Hematopoietic multipotent progenitor cell (in vitro differentiated cells): ENCODE data around the gene FMNL1. TPM values are rescaled to one million over a fixed set of nuclear protein-coding genes. Genes with fewer than 3 reads are reported as not detected.
"Not testable (repeated sequence)": the region's sequence is repeated elsewhere in the genome, so short reads cannot be mapped to it uniquely, and the experiment has no call there.

Experiments used
- DNase-seq, 3 donors: peaks; one replicate each; pipeline ENCODE4 v3.0.0-alpha.2; 2011 to 2015; ENCODE audit warnings: low read depth in 2 of 3, low spot score in 2 of 3
- total RNA-seq: library from RNA; depleted of rRNA; stranded (reverse); fragments of >200 nt; gene quantifications from one replicate; pipeline ENCODE4 v1.2.3, GENCODE V29; 2012

The FMNL1 gene, protein sequence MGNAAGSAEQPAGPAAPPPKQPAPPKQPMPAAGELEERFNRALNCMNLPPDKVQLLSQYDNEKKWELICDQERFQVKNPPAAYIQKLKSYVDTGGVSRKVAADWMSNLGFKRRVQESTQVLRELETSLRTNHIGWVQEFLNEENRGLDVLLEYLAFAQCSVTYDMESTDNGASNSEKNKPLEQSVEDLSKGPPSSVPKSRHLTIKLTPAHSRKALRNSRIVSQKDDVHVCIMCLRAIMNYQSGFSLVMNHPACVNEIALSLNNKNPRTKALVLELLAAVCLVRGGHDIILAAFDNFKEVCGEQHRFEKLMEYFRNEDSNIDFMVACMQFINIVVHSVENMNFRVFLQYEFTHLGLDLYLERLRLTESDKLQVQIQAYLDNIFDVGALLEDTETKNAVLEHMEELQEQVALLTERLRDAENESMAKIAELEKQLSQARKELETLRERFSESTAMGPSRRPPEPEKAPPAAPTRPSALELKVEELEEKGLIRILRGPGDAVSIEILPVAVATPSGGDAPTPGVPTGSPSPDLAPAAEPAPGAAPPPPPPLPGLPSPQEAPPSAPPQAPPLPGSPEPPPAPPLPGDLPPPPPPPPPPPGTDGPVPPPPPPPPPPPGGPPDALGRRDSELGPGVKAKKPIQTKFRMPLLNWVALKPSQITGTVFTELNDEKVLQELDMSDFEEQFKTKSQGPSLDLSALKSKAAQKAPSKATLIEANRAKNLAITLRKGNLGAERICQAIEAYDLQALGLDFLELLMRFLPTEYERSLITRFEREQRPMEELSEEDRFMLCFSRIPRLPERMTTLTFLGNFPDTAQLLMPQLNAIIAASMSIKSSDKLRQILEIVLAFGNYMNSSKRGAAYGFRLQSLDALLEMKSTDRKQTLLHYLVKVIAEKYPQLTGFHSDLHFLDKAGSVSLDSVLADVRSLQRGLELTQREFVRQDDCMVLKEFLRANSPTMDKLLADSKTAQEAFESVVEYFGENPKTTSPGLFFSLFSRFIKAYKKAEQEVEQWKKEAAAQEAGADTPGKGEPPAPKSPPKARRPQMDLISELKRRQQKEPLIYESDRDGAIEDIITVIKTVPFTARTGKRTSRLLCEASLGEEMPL
- 149 TPM for total RNA-seq

DNA sequence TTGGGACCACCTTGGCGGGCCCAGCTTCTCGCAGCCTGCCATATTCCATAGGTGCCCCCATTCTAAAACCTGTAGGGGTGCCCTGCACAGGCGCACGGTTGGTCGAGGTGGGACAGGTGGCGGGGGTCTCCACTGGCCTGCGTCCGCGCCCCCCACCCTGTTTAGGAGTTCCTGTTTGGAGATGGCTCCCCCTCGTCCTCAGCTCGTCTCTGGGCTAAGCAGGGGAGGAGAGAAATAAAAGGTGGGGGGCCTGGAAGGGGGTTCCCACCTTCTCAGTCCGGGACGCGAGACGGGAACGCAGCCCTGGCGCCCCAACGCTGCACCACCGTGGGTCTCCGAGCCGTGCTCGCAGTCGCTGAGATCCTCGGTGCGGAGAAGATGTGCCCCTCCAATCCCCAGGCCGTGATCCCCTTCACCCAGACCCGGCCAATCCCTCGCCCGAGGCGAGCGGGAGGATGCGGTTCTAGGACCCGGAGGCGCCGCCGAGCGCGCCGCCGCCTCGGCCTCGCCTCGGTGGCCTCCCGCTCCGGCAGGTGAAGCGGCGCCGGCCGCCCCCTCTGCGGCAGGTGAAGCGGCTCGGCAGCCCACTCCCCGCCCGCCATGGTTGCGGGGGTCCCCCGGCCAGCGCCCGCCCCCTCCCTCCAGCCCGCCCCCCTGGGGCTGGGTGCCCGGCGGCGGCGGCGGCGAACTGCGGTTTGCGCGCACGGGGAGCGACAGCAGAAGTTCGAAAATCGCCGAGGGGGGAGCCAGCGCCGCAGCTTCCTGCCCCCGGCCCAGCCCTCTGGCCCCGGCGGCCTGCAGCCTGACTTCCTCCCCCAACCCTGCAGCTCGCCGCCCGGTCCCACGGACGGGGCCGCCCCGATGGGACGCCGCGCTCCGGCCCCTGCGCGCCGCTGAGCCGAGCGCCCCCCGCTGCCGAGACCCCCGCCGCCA lies at the start of gene FMNL1:
Gene FMNL1 (plus strand): TSS at position 805 of the 933 bp plus-strand sequence. CDS start 240 bp downstream, outside the sequence.
- peak in 2 of 3 donors; percentile 66 to 74 for DNase-seq

DNA sequence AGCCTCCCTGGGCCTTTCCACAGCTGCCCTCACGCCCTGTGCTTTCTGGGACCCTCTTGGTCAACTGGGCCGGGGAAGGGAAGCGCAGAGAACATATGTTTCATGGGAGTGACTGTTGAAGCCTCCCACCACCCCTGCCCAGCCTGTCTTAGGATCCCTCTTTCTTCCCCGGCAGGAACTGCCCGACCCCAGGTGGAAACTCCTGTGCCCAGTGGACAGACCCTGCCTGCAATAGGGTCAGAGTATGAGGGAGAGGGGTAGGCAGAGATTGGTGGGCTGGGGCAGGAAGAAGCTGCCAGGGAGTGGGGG lies 49.5 kb upstream of the FMNL1 start:
- DNase-seq = no peak

DNA sequence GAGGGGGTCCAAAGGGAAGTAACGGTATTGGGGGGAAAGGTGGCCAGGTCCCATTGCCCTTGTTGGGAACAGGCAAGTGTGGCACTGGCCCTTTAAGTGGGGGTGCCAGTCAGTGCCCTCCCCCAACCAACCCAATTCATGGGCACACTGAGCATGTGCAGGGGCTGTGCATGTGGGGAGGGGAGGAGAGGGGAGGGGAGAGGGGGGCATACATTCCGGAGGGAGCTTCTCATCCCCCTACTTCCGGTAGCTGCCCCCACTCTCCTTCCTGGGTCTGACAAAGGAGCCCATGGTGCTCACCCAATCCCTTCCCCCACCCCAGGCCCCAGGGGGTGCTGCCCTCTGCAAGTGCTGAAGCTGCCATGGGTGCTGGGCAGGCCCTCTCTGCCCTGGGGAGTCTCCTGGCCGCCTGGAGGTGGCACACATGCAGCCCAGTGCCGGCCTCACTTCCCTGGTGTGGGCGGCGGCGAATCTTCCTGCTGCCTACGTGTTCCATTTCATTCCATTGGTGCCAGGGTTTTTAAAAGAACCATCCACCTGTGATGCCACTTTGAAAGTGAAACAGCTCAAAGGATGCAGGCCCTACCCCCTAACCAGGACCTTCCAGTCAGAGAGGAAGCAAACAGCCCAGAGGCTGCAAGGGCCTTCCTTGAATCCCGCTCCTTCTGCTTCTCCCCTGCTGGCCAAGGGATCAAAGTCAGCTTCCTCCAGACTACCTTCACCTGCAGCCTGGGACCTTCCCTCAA lies 49.0 kb upstream of the FMNL1 start:
- peak in 2 of 3 donors; percentile 29 to 60 for DNase-seq

DNA sequence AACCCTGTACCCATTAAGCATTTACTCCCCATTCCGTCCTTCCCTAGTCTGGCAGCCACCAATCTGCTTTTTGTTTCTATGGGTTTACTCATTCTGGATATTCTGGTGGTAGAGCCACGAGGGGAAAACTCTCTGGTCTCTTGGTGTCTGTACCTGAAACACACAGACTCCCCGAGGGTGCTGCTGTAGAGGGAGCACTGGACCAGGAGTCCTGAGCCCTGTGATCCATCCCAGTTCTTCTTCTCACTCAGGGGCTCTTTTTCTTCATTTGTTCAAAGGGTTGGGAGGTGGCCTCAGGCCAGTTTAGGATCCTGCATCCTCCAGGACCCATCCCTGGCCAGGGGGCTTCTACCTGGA lies 45.9 kb upstream of the FMNL1 start:
- DNase-seq = no peak

DNA sequence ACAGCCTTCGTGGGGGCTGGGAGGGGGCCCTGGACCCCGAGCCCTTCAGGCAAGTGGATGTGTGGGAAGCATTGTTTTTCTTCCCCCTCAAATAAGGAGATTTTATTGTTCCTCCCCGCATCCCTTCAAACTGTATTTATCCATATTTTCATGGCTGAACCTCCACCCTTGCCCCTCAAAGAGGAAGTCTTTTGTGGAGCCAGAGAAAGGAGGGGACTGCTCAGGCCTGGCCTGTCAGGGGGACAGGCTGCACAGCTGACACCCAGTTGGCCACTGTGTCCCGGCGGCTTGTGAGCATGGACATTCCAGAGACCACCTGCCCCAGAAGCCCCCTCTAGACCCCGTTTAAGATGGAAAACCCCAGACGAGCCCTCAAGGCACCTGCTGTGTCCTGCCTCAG lies 44.1 kb upstream of the FMNL1 start:
- DNase-seq = no peak

DNA sequence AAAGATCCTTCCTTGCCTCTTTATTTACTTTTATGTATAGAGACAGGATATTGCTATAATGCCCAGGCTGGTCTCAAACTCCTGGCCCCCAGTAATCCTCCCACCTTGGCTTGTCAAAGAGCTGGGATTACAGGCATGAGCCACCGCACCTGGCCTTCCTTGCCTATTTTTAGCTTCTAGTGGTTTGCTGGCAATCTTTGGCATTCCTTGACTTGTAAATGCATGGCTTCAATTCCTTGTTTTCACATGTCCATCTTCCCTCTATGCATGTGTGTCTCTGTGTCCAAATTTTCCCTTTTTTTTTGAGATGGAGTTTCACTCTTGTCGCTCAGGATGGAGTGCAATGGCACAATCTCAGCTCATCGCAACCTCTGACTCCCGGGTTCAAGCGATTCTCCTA lies 37.5 kb upstream of the FMNL1 start:
- no peak for DNase-seq

DNA sequence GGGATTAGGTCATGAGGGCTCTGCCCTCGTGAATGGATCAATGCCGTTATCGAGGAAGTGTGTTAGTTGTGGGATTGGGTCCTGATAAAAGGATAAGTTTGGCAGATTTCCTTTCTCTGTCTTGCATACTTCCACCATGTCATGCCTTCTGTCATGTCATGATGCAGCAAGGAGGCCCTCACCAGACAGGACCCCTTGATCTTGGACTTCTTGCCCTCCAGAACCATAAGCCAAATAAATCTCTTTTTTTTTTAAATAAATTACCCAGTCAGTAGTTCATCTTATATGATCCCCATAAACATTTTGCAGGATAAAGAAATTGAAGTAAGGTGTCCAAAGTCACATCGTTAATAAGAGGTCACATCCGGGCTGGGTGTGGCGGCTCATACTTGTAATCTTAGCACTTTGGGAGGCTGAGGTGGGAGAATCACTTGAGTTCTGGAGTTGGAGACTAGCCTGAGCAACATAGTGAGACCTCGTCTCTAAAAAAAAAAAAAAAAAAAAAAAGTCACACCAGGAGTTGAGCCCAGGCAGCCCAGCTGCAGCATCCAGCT lies 34.8 kb upstream of the FMNL1 start:
- DNase-seq = no peak

DNA sequence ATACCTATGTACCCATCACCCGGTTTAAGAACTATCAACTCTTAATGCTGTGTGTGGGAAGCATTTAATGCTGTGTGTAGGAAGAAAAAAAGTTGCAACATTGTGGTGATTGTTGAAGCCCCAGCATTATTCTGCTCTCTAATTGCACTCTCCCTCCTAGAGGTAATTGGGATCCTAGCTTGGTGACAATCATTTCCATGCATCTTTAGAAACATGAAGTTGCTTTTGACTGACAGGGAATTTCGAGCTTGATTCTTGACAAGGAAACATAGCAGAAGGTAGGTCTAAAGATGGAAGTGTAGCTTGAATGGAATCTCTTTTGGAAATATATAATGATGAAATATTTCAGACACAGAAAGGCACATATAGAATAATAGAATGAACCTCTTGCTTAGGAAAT lies 32.7 kb upstream of the FMNL1 start:
- no peak for DNase-seq

DNA sequence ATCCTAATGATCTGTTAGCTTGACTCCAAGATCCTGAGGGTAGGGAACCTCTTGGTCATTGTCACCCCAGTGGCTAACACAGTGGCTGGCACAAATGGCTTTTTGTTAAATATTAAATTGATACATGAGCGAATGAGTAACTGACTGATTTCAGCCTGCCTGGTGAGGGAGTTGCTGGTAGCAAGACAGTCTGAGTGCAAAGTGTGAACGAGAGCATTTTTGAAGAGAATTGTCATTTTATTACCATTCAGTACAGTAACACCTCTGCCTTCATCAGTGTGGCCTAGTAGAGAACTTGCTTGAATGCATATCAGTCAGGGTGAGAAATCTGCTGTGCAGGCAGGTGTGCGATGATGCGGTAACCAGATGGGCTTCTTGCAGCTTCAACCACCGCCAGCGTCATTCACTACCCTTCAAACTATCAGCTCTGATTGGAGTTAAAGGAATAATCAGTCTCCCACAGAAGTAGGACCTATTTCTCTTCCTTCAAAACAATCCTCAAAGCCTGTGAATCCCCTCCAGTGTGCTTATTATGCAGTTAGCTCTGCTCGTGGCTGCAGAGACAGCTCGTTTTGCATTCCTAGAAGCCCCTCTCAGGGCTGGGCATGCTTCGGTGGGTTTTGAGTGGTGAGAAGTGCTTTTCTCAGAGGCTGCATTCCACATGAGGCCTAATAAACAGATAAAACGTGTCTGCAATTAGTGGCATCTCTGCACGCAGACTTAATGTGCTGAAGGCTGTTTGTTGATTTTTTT lies 31.0 kb upstream of the FMNL1 start:
- DNase-seq = no peak

DNA sequence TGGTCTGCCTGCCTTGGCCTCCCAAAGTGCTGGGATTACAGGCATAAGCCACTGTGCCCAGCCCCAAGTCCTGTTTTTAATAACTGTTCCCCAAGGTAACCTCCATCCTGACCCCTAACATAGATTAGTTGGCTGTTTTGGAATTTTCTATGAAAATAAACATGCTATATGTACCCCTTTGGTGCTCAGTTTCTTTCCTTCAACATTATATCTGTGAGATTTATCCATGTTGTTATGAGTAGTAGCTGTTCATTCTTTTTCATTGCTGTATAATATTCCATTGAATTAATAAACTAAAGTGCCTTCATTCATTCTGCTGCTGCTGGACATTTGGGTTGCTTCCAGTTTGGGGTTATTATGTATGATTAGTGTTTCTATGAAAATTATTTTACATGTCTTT lies 26.3 kb upstream of the FMNL1 start:
- no peak for DNase-seq

DNA sequence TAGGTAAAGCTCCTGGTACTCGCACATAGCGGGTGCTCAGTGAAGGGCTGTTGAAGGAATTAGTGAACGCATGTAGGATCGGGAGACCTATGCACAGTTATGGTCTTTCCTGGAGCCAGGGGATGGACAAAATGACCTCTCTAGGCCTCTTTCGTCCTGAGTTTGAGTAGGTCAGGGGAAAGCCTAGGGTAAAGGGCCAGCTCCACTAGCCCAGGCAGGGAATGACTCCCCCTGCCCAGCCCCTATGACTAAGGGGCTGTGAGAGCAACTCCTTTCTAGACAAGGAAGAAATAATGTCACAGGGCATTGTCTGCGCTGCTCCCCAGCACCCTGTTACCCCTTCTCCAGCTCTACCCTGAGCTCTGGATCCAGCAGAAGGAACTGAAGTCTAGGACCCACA lies 24.6 kb upstream of the FMNL1 start:
- no peak for DNase-seq

DNA sequence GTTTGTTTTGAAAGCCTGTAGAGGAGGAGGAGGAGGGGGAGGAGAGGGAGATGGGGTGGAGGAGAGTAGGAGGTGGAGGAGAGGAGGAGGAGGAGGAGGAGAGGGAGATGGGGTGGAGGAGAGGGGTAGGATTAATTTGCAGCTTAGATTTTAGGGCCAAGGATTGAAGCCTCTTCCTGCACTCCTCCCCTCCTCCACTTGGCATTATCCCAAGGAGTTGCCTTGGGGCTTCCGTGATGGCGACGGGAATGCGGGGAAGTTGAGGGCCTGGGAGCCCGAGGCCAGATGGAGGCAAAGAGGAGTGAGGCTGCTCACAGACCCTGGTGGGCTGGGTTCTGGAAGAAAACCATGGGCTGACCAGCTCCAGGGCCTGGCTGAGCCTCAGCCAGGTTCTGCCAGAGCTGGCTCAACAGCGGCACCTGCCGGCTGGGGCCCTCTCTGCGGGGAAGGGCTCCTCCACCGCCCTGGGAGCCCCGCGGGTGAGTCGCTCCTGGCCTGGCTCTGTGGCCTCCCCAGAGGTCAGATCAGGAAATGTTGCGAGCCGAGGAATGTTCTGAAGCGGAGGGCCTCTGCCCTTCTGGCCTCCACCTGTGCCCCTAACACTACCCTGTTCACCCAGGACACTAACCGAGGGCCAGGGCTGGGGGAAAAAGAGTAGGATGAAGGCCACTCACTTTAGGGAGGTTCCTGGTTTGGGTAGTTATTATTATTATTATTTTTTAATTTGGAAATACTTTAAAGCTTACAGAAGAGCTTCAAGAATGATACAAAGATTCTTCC lies 23.9 kb upstream of the FMNL1 start:
- DNase-seq = peak; percentile 66 to 89 (median 87)

DNA sequence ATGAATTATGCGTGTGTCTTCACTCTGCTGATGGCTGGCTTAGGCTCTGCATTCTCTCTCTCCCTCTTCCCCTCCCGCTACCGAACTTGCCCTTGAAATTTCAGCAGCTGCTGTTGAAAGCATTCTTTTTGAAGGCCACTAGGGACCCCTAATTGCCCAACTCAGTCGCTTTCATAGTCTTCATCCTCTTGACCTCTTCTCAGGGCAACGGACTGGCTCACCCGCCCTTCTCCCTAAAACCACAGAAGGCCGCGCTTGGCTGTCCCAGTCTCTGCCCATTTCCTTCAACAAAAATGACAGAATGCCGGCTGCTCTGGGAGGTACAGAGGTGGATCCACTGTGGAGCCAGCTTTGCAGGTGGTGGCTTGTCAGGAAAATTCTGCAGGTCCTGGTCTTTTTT lies 21.0 kb upstream of the FMNL1 start:
- no peak for DNase-seq

DNA sequence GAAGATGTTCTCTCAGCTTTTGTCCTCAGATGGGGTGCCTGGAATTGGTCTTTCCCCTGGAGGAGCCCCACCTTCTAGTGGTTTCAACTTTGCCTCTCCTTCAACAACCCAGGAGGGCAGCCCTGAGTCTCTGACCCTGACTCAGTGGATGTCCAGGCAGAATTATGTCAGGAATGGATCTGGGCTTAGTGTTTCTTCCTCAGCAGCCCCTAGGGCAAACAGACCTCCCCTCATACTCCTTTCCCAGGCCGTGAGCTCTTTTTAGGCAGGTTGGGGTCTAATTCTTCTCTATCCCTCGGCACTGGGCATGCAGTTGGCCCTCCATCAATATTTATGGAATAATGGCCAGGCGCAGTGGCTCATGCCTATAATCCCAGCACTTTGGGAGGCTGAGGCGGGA lies 20.2 kb upstream of the FMNL1 start:
- DNase-seq = no peak

DNA sequence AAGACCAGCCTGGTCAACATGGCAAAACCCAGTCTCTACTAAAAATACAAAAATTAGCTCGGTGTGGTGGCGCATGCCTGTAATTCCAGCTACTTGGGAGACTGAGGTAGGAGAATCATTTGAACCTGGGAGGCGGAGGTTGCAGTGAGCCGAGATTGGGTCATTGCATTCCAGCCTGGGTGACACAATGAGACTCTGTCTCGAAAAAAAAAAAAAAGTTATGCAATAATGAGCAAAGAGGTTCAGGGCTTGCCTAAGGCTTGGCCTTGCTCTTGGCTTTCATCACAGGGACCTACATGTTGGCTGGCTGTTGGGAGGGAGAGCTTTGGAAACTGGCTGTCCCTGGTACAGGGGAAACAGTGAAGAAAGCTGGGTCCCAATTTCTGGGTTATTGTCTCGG lies 19.8 kb upstream of the FMNL1 start:
- DNase-seq = not testable (repeated sequence)

DNA sequence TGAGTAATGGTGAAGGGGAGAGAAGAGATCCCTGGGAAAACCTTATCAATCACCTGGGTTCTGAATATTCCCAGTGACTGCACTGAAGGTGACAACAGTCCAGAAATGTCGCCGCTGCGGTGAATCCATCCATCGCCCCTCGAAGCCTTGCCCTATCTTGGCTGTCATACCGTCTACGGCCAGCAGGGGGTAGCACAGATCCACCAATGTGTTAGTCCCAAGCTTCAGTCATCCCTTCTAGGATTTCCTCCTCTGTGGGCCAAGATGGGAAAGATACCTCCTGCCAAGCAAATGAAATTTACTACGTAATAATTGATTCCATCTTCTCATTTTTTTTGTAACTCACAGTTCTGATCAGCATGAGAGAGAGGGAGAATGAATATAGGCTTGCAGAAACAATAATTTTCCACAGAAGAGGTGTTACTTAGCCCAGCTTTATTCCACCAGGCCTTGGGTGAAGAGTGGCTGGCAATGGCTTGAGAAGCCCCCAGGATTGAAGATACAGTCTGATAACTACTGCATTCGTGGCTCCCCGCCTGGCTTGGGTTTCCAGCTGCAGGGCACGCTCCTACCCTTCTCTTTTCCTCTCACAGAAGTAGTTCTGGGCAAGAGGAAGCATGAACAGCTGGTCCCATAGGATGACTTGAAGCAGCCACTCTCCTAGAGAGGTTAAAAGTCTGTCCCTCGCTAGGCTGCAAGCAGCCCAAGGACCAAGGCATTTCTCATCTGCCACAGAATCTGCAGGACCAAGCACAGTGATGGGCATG lies 2.6 kb upstream of the FMNL1 start:
- peak; percentile 74 to 87 (median 80) for DNase-seq

DNA sequence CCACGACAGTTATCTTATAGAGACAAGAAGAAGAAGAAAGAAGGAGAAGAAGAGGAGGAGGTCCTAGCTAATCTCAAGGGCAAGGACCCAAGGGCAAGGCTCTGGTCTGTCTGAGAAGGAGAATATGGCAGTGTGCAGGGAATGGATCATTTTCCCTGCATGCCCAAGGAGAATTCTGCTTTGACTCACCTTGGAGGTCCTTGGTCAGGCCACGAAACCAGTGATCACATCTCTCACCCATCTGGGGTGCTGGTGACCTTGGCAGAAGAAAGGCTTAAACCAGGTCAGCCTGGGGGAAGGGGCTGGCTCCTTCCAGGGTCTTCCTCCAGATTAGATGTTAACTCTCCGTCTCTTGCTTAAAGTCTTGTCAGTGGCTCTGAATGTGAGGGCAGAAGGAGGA lies 1.6 kb upstream of the FMNL1 start:
- DNase-seq = no peak

DNA sequence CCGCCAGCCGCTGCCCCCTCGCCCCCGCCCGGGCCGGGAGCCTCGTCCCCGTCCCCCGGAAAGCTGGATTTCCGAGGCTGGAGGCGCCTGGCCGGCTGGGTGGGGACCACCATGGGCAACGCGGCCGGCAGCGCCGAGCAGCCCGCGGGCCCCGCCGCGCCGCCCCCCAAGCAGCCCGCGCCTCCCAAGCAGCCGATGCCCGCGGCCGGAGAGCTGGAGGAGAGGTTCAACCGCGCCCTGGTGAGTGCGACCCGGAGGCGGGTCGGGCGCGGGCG lies 266 bp downstream of the FMNL1 start:
- DNase-seq = no peak
